NCI-H2196 treated with DMSO at 0.1 percent for 48 hours (cell line): ENCODE results near the gene PIGO.

ENCODE experiments used
- DNase-seq: peaks from one replicate; lab custom pipeline; 2025; ENCODE audit not compliant: unreplicated experiment; lab: John Stamatoyannopoulos, UW

Gene PIGO

GRCh38 chr9:35072461-35073278 lies 23.7 kb downstream of the PIGO start, which contains the start of gene VCP:
Gene VCP, minus strand, starts transcription at chr9:35072625. Its CDS starts 272 bp downstream, at chr9:35072353.
- DNase-seq, result peak; percentile 98

- DNase-seq, result peak; percentile 62
Observed at GRCh38 chr9:35071814-35072460, 24.5 kb downstream of the PIGO start.

GRCh38 chr9:35070823-35071813 lies 25.3 kb downstream of the PIGO start:
- DNase-seq, result no peak

GRCh38 chr9:35069020-35069419 lies 27.4 kb downstream of the PIGO start:
- no peak for DNase-seq

GRCh38 chr9:35067056-35067455 lies 29.3 kb downstream of the PIGO start:
- no peak for DNase-seq

GRCh38 chr9:35060548-35061207 lies 35.7 kb downstream of the PIGO start:
- DNase-seq, result no peak

GRCh38 chr9:35059438-35059837 lies 37.0 kb downstream of the PIGO start:
- DNase-seq, result no peak

GRCh38 chr9:35057271-35057620 lies 39.1 kb downstream of the PIGO start:
- DNase-seq, result no peak

GRCh38 chr9:35056571-35057270 lies 39.7 kb downstream of the PIGO start:
- no peak for DNase-seq

- no peak for DNase-seq
Observed at GRCh38 chr9:35054871-35055644, 41.3 kb downstream of the PIGO start.

- no peak for DNase-seq
Observed at GRCh38 chr9:35054185-35054835, 42.1 kb downstream of the PIGO start.

GRCh38 chr9:35051069-35051967 lies 45.1 kb downstream of the PIGO start:
- DNase-seq, result no peak

GRCh38 chr9:35048511-35048910 lies 47.9 kb downstream of the PIGO start:
- DNase-seq, result no peak

GRCh38 chr9:35044071-35044470 lies 52.3 kb downstream of the PIGO start:
- DNase-seq, result no peak

- DNase-seq, result no peak
Observed at GRCh38 chr9:35042891-35043545, 53.4 kb downstream of the PIGO start.

GRCh38 chr9:35042081-35042604 lies 54.2 kb downstream of the PIGO start:
- no peak for DNase-seq
